HEK293 (cell line): Measurements from ENCODE around the gene HSPB2.

ENCODE experiments used
- CTCF ChIA-PET: fragments of 350-600 bp; formaldehyde crosslinking; extraction: SDS; loops from one replicate; lab custom pipeline; 2021; ENCODE audit warnings: antibody characterized with exemption; lab: Yijun Ruan, JAX
- POLR2A ChIA-PET: fragments of 300-600 bp; formaldehyde crosslinking; extraction: SDS; loops from one replicate; lab custom pipeline; 2020; ENCODE audit warnings: antibody characterized with exemption, inconsistent platforms; lab: Yijun Ruan, JAX
- H3K27ac ChIP-seq: fragments of 200-500 bp; sonication (Bioruptor generic); 2 replicates; pipeline ENCODE4 v1.5.1; 2014; ENCODE audit warnings: low read depth, low read length, control low read depth, inconsistent platforms; ENCODE audit errors: extremely low read depth
- H3K36me3 ChIP-seq, 2 experiments: fragments of 200-500 bp in 1 of 2; sonication (Bioruptor generic) in 1 of 2; 1 replicate in 1 of 2; 2 replicates in 1 of 2; pipeline ENCODE4 v1.5.1; 2014 to 2017; ENCODE audit warnings: inconsistent platforms in 2 of 2, low read length in 2 of 2; ENCODE audit not compliant: control insufficient read depth in 2 of 2, insufficient read depth in 1 of 2
- H3K4me1 ChIP-seq: fragments of 200-500 bp; sonication (Bioruptor generic); 2 replicates; pipeline ENCODE4 v1.5.1; 2014; ENCODE audit warnings: mild to moderate bottlenecking, low read length, inconsistent platforms; ENCODE audit not compliant: control insufficient read depth, insufficient read depth
- H3K4me3 ChIP-seq: 2 replicates; pipeline ENCODE4 v1.5.1; 2011; ENCODE audit warnings: low read depth, mild to moderate bottlenecking, control low read depth, low read length, moderate library complexity
- H3K9me3 ChIP-seq: fragments of 200-500 bp; sonication (Bioruptor generic); 2 replicates; pipeline ENCODE4 v1.5.1; 2014; ENCODE audit warnings: low read depth, low read length, inconsistent platforms; ENCODE audit not compliant: control insufficient read depth, insufficient read depth
- PRDM2 ChIP-seq: fragments of 450-650 bp; formaldehyde crosslinking; IDR thresholded peaks from 2 replicates; pipeline ENCODE4 v1.5.1; 2016; ENCODE audit warnings: missing biosample characterization, missing genetic modification characterization, borderline replicate concordance
- SP7 ChIP-seq: fragments of 450-650 bp; formaldehyde crosslinking; IDR thresholded peaks from 2 replicates; pipeline ENCODE4 v1.5.1; 2016; ENCODE audit warnings: missing biosample characterization, missing genetic modification characterization
- ZBTB49 ChIP-seq: fragments of 450-650 bp; formaldehyde crosslinking; IDR thresholded peaks from 2 replicates; pipeline ENCODE4 v1.5.1; 2016; ENCODE audit warnings: missing biosample characterization, missing genetic modification characterization, low read depth
- ZNF174 ChIP-seq: fragments of 450-650 bp; formaldehyde crosslinking; IDR thresholded peaks from 2 replicates; pipeline ENCODE4 v1.5.0; 2017; ENCODE audit warnings: missing biosample characterization, mild to moderate bottlenecking, missing genetic modification characterization
- ZNF2 ChIP-seq: fragments of 450-650 bp; formaldehyde crosslinking; IDR thresholded peaks from 2 replicates; pipeline ENCODE4 v1.5.1; 2016; ENCODE audit warnings: missing biosample characterization, missing genetic modification characterization
- ZNF266 ChIP-seq: fragments of 450-650 bp; formaldehyde crosslinking; IDR thresholded peaks from 2 replicates; pipeline ENCODE4 v1.5.1; 2016; ENCODE audit warnings: missing biosample characterization, missing genetic modification characterization, low read depth
- ZNF423 ChIP-seq: fragments of 450-650 bp; formaldehyde crosslinking; IDR thresholded peaks from 2 replicates; pipeline ENCODE4 v1.5.1; 2016; ENCODE audit warnings: missing biosample characterization, missing genetic modification characterization
- ZNF510 ChIP-seq: fragments of 450-650 bp; formaldehyde crosslinking; IDR thresholded peaks from 2 replicates; pipeline ENCODE4 v1.5.1; 2018; ENCODE audit warnings: mild to moderate bottlenecking, missing genetic modification characterization, missing biosample characterization; ENCODE audit not compliant: insufficient replicate concordance
- ZNF629 ChIP-seq: fragments of 450-650 bp; formaldehyde crosslinking; IDR thresholded peaks from 2 replicates; pipeline ENCODE4 v1.5.1; 2017; ENCODE audit warnings: missing biosample characterization, missing genetic modification characterization
- ZNF645 ChIP-seq: fragments of 450-650 bp; formaldehyde crosslinking; IDR thresholded peaks from 2 replicates; pipeline ENCODE4; 2016; ENCODE audit warnings: missing biosample characterization, missing genetic modification characterization
- ZNF658 ChIP-seq: fragments of 450-650 bp; formaldehyde crosslinking; IDR thresholded peaks from 2 replicates; pipeline ENCODE4; 2016; ENCODE audit warnings: missing biosample characterization, missing genetic modification characterization
- ZNF660 ChIP-seq: fragments of 450-650 bp; IDR thresholded peaks from 2 replicates; pipeline ENCODE4 v1.5.1; 2018; ENCODE audit warnings: missing biosample characterization, mild to moderate bottlenecking, missing genetic modification characterization
- ZNF707 ChIP-seq: fragments of 450-650 bp; formaldehyde crosslinking; IDR thresholded peaks from 2 replicates; pipeline ENCODE4 v1.5.1; 2016; ENCODE audit warnings: missing biosample characterization, missing genetic modification characterization
- ZSCAN5A ChIP-seq: fragments of 450-650 bp; formaldehyde crosslinking; IDR thresholded peaks from 2 replicates; pipeline ENCODE4 v1.5.1; 2016; ENCODE audit warnings: missing biosample characterization, missing genetic modification characterization
- TF ChIP-seq, protein P1 (sequence below): fragments of 450-650 bp; formaldehyde crosslinking; IDR thresholded peaks from 2 replicates; pipeline ENCODE4 v1.5.1; 2016; ENCODE audit warnings: missing biosample characterization, missing genetic modification characterization

The HSPB2 gene

DNA sequence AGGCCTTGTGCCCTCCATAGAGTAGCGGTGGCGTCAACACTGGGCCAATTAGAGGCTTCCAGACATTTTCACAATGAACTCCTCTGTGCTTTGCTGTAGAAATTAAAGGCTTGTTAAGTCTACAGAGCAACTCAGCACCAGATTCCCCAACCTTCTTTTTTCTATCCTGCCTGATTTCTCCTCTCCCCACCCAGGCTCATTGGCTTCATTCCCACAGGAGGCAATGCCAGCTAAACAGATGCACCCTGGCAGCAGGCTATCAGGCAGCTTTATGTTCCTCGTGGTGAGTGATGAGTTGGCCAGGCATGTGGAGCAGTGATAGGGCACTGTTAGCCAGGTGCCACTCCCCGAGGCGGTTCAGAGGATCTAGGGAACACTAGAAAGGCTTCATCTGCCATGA, 29.4 kb downstream of the HSPB2 start:
- no peak overlapping the region for H3K27ac ChIP-seq
- ChIA-PET CTCF (no interaction called here), POLR2A (interaction anchor here (1.5 kb wide), 1 partner anchor 32 kb away, joined by 3 read pairs; no protein-coding TSS in a partner anchor)
- no peak overlapping the region for H3K4me3 ChIP-seq
- TF ChIP-seq ZNF629 (tag by site-specific recombination) (no peak), ZNF510 (tag by site-specific recombination) (no peak)
- H3K9me3 ChIP-seq = no peaks in the 10 kb centered on the region
- H3K36me3 ChIP-seq = no peaks in the 10 kb centered on the region
- peaks cover 2% of the 10 kb centered on the region; the same call in 1 of the 2 replicates for H3K4me1 ChIP-seq

- ChIA-PET POLR2A (interaction anchor here (0.7 kb wide), 1 partner anchor 1237 kb away, joined by 6 read pairs; no protein-coding TSS in a partner anchor), CTCF (interaction anchor here (1.0 kb wide), 1 partner anchor 10 kb away, joined by 3 read pairs; no protein-coding TSS in a partner anchor)
- Histone ChIP-seq H3K4me3 (no peak overlapping the region), H3K4me1 (peaks cover 2% of the 10 kb centered on the region; the same call in 1 of the 2 replicates), H3K9me3 (no peaks in the 10 kb centered on the region), H3K27ac (no peak overlapping the region), H3K36me3 (no peaks in the 10 kb centered on the region)
- TF ChIP-seq SP7 (tag by site-specific recombination) (no peak), ZNF707 (tag by site-specific recombination) (no peak), ZNF174 (no peak)
Measured at GRCh38 chr11:111942829-111943228, 30.3 kb downstream of the HSPB2 start.

GRCh38 chr11:111944139-111944538, 31.6 kb downstream of the HSPB2 start:
- ChIA-PET CTCF (interaction anchor here (0.7 to 1.6 kb wide), 2 partner anchors 17 to 38 kb away, joined by 5 to 6 read pairs; no protein-coding TSS in a partner anchor), POLR2A (no interaction called here)
- H3K4me3 ChIP-seq = no peak overlapping the region
- H3K36me3 ChIP-seq = no peaks in the 10 kb centered on the region
- H3K27ac ChIP-seq = no peak overlapping the region
- TF ChIP-seq ZBTB49 (tag by site-specific recombination) (no peak), ZNF645 (no peak), ZSCAN5A (tag by site-specific recombination) (no peak)
- H3K4me1 ChIP-seq = peaks cover 2% of the 10 kb centered on the region; the same call in 1 of the 2 replicates
- H3K9me3 ChIP-seq = no peaks in the 10 kb centered on the region

GRCh38 chr11:111944651-111945051, 32.1 kb downstream of the HSPB2 start:
- peaks cover under 1% of the 10 kb centered on the region; the same call in 1 of the 2 replicates for H3K4me1 ChIP-seq
- ChIA-PET POLR2A (no interaction called here), CTCF (interaction anchor here (1.6 kb wide), 1 partner anchor 18 kb away, joined by 5 read pairs; no protein-coding TSS in a partner anchor)
- TF ChIP-seq ZNF660 (tag by site-specific recombination) (no peak), ZNF266 (no peak), PRDM2 (no peak), ZNF658 (tag by site-specific recombination) (no peak), ZNF423 (tag by site-specific recombination) (no peak), ZNF2 (no peak)
- TF ChIP-seq, protein P1, sequence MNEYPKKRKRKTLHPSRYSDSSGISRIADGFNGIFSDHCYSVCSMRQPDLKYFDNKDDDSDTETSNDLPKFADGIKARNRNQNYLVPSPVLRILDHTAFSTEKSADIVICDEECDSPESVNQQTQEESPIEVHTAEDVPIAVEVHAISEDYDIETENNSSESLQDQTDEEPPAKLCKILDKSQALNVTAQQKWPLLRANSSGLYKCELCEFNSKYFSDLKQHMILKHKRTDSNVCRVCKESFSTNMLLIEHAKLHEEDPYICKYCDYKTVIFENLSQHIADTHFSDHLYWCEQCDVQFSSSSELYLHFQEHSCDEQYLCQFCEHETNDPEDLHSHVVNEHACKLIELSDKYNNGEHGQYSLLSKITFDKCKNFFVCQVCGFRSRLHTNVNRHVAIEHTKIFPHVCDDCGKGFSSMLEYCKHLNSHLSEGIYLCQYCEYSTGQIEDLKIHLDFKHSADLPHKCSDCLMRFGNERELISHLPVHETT (tag by site-specific recombination) = no peak

More at GRCh38 chr11:111944651-111945051, 32.1 kb downstream of the HSPB2 start:
- Histone ChIP-seq H3K4me3 (no peak overlapping the region), H3K9me3 (no peaks in the 10 kb centered on the region), H3K27ac (no peak overlapping the region), H3K36me3 (no peaks in the 10 kb centered on the region)
